NB4 (cell line): Measurements from ENCODE around the gene FSCN2.

Source experiments
- MYC ChIP-seq: IDR thresholded peaks from 2 replicates; pipeline ENCODE4 v1.6.1; 2011; ENCODE audit warnings: low read depth, low read length
- POLR2A ChIP-seq: IDR thresholded peaks from 2 replicates; pipeline ENCODE4 v1.6.1; 2011; ENCODE audit warnings: mild to moderate bottlenecking; ENCODE audit not compliant: insufficient read length; ENCODE audit errors: extremely low read depth
- TF ChIP-seq, protein P1 (sequence below): IDR thresholded peaks from one replicate; pipeline ENCODE4 v1.5.1; 2012; ENCODE audit warnings: low read depth, low read length
- TF ChIP-seq, protein P2 (sequence below): IDR thresholded peaks from 2 replicates; pipeline ENCODE4 v1.6.1; 2011; ENCODE audit warnings: low read depth, low read length

DNA sequence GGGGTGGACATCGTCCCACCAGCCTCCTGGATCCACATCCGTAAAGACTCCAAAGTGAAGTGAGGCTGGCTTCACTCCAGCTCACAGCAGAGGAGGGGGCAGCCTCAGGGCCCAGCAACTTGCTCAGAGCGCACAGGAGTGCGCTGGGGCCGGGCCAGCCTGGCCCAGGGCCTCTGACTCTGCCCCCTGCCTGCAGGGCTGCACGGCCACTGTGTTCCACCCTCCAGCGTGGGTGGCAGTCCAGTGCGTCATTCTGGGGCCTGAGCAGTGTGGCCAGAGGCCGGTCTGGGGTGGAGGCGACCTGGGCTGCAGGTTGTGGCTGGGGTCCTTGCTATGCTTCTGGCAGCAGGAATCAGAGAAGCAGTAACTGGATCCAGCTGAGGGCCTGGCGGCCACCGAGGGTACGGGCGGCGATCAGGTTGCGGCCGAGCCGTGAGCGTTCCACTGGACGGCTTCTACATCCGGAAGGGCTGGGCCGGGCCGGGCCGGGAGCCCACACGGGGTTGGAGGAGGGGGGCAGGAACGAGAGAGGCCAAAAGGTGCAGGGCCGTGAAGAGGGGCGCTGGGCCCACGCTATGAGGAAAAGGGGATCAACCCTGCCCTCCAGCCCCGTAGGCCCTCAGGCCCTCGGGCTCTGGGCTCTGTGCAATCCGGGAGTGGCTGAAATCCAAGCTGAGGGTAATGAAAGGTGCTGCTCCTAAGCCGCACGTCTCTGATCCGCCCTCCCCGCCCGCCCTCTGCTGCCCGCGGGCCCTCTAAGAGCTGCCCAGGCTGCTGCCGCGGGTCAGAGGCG is at the start of gene FSCN2:
- TF ChIP-seq, protein P1, sequence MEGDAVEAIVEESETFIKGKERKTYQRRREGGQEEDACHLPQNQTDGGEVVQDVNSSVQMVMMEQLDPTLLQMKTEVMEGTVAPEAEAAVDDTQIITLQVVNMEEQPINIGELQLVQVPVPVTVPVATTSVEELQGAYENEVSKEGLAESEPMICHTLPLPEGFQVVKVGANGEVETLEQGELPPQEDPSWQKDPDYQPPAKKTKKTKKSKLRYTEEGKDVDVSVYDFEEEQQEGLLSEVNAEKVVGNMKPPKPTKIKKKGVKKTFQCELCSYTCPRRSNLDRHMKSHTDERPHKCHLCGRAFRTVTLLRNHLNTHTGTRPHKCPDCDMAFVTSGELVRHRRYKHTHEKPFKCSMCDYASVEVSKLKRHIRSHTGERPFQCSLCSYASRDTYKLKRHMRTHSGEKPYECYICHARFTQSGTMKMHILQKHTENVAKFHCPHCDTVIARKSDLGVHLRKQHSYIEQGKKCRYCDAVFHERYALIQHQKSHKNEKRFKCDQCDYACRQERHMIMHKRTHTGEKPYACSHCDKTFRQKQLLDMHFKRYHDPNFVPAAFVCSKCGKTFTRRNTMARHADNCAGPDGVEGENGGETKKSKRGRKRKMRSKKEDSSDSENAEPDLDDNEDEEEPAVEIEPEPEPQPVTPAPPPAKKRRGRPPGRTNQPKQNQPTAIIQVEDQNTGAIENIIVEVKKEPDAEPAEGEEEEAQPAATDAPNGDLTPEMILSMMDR, result no peak
- no peak for TF ChIP-seq POLR2A
- TF ChIP-seq, protein P2, sequence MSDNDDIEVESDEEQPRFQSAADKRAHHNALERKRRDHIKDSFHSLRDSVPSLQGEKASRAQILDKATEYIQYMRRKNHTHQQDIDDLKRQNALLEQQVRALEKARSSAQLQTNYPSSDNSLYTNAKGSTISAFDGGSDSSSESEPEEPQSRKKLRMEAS, result no peak
- TF ChIP-seq MYC, result no peak
